Suprapubic skin (tissue), 4 donors: ENCODE data around the gene CADM2.

ENCODE experiments used
- CTCF ChIP-seq, 2 donors: fragments of 200-600 bp in 1 of 2; fragments of 450-650 bp in 1 of 2; sonication (generic) in 1 of 2; IDR thresholded peaks; one replicate each; pipeline ENCODE4 v1.5.1; 2016 to 2019; ENCODE audit warnings: antibody characterized with exemption in 2 of 2, mild to moderate bottlenecking in 1 of 2, moderate library complexity in 1 of 2
- POLR2A ChIP-seq, 2 donors: fragments of 450-650 bp; IDR thresholded peaks; one replicate each; pipeline ENCODE4 v1.6.1; 2017; ENCODE audit warnings: antibody characterized with exemption in 2 of 2, mild to moderate bottlenecking in 2 of 2, moderate library complexity in 2 of 2
- POLR2AphosphoS5 ChIP-seq, 3 donors: sonication (generic); formaldehyde crosslinking; IDR thresholded peaks; one replicate each; pipeline ENCODE4 v1.6.1; 2017; ENCODE audit warnings: antibody characterized with exemption in 3 of 3

DNA sequence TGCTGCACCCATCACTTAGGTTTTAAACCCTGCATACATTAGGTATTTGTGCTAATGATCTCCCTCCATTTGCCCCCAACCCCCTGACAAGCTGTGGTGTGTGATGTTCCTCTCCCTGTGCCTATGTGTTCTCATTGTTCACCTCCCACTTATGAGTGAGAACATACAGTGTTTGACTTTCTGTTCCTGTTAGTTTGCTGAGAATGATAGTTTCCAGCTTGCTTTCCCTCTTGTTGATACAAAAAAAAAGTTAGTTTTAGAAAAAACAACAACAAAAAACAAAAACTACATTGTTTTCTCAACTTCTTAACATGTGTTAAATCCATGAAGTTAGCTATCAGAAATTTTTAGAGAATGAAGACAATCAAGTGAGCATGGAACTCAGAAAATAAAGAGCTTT is 1079.1 kb downstream of the CADM2 start:
- TF ChIP-seq POLR2AphosphoS5 (IDR thresholded peaks at IDR 0.05) (no peak), CTCF (IDR thresholded peaks at IDR 0.05) (no peak), POLR2A (IDR thresholded peaks at IDR 0.05) (no peak)
